ENCODE data around the gene ASAP2. TPM values are rescaled to one million over a fixed set of nuclear protein-coding genes. Genes with fewer than 3 reads are reported as not detected.

Gene ASAP2
- polyA plus RNA-seq, 1 experiment = 30.0 TPM

- ChIA-PET CTCF (interaction anchor here (1.2 to 1.5 kb wide), 3 partner anchors 11 to 178 kb away, joined by 3 to 8 read pairs (median 4); partner anchors contain the start of gene ASAP2), POLR2A (no interaction called here)
- Histone ChIP-seq H3K27ac (ENCODE audit: low read depth, low read length) (peak overlapping the region; percentile 47), H3K9me3 (ENCODE audit: control insufficient read depth, insufficient read depth, low read length) (no peaks in the 10 kb centered on the region), H3K27me3 (ENCODE audit: control insufficient read depth, insufficient read depth, low read length) (no peaks in the 10 kb centered on the region), H3K4me3 (ENCODE audit: low read depth, low read length) (no peak overlapping the region)
- DNase-seq (ENCODE audit: low read depth, low spot score) = no peak
- TF ChIP-seq CTCF (IDR thresholded peaks at IDR 0.05; ENCODE audit: low read depth, low read length) = no peak
These were observed 13.9 kb upstream of the ASAP2 start for GRCh38 chr2:9192712-9193111.

- DNase-seq (ENCODE audit: low read depth, low spot score) = no peak
- H3K9me3 ChIP-seq (ENCODE audit: control insufficient read depth, insufficient read depth, low read length) = no peaks in the 10 kb centered on the region
- POLR2A ChIA-PET = no interaction called here
- no peak overlapping the region for H3K27ac ChIP-seq (ENCODE audit: low read depth, low read length)
- H3K27me3 ChIP-seq (ENCODE audit: control insufficient read depth, insufficient read depth, low read length) = no peaks in the 10 kb centered on the region
- no peak for TF ChIP-seq CTCF (IDR thresholded peaks at IDR 0.05; ENCODE audit: low read depth, low read length)
- no peak overlapping the region for H3K4me3 ChIP-seq (ENCODE audit: low read depth, low read length)
- CTCF ChIA-PET = interaction anchor here (1.0 kb wide), 1 partner anchor 9 kb away, joined by 3 read pairs; no protein-coding TSS in a partner anchor
These were observed 12.3 kb upstream of the ASAP2 start for GRCh38 chr2:9194352-9194751.

- no peak overlapping the region for H3K4me3 ChIP-seq (ENCODE audit: low read depth, low read length)
- ChIA-PET POLR2A (no interaction called here), CTCF (interaction anchor here (1.3 kb wide), 1 partner anchor 54 kb away, joined by 3 read pairs; no protein-coding TSS in a partner anchor)
- no peak overlapping the region for H3K27ac ChIP-seq (ENCODE audit: low read depth, low read length)
- TF ChIP-seq CTCF (IDR thresholded peaks at IDR 0.05; ENCODE audit: low read depth, low read length) = no peak
- H3K27me3 ChIP-seq (ENCODE audit: control insufficient read depth, insufficient read depth, low read length) = no peaks in the 10 kb centered on the region
- H3K9me3 ChIP-seq (ENCODE audit: control insufficient read depth, insufficient read depth, low read length) = no peaks in the 10 kb centered on the region
- DNase-seq (ENCODE audit: low read depth, low spot score) = no peak
These were observed 10.0 kb upstream of the ASAP2 start for GRCh38 chr2:9196637-9197036.

GRCh38 chr2:9197916-9198315, 8.7 kb upstream of the ASAP2 start:
- POLR2A ChIA-PET = no interaction called here
- TF ChIP-seq CTCF (IDR thresholded peaks at IDR 0.05; ENCODE audit: low read depth, low read length) = no peak
- CTCF ChIA-PET = interaction anchor here (0.9 to 1.3 kb wide), 2 partner anchors 8 to 55 kb away, joined by 3 read pairs; no protein-coding TSS in a partner anchor
- Histone ChIP-seq H3K4me3 (ENCODE audit: low read depth, low read length) (no peak overlapping the region), H3K9me3 (ENCODE audit: control insufficient read depth, insufficient read depth, low read length) (no peaks in the 10 kb centered on the region), H3K27ac (ENCODE audit: low read depth, low read length) (no peak overlapping the region), H3K27me3 (ENCODE audit: control insufficient read depth, insufficient read depth, low read length) (no peaks in the 10 kb centered on the region)
- DNase-seq (ENCODE audit: low read depth, low spot score) = no peak

- CTCF ChIA-PET = interaction anchor here (0.7 kb wide), 1 partner anchor 16 kb away, joined by 3 read pairs; no protein-coding TSS in a partner anchor
- Histone ChIP-seq H3K4me3 (ENCODE audit: low read depth, low read length) (no peak overlapping the region), H3K27ac (ENCODE audit: low read depth, low read length) (peak overlapping the region; percentile 53), H3K27me3 (ENCODE audit: control insufficient read depth, insufficient read depth, low read length) (no peaks in the 10 kb centered on the region), H3K9me3 (ENCODE audit: control insufficient read depth, insufficient read depth, low read length) (no peaks in the 10 kb centered on the region)
- POLR2A ChIA-PET = no interaction called here
- no peak for TF ChIP-seq CTCF (IDR thresholded peaks at IDR 0.05; ENCODE audit: low read depth, low read length)
- peak; percentile 43 for DNase-seq (ENCODE audit: low read depth, low spot score)
These were observed 6.6 kb upstream of the ASAP2 start for GRCh38 chr2:9199716-9200632.
